ENCODE measurements around the gene HOXA9. TPM values are rescaled to one million over a fixed set of nuclear protein-coding genes. Genes with fewer than 3 reads are reported as not detected.

Gene HOXA9
- total and polyA plus RNA-seq, 2 of the 4 experiments (the other 2 are of a cell fraction): 0.18 to 0.32 TPM

GRCh38 chr7:27184337-27185012 lies 19.1 kb upstream of the HOXA9 start:
- Histone ChIP-seq H2BK120ac (ENCODE audit: low read depth, low read length) (no peak overlapping the region), H2AFZ (replicated peaks; ENCODE audit: low read length, poor library complexity) (peak overlapping the region; percentile 77), H4K8ac (ENCODE audit: low read depth in 2 of 2, low read length in 2 of 2) (no peak overlapping the region), H2AK5ac (ENCODE audit: low read depth, low read length) (no peak overlapping the region), H3K23ac (ENCODE audit: low read depth, low read length) (peak overlapping the region; percentile 25; the same call in 1 of the 2 replicates), H3K4me1 (ENCODE audit: control insufficient read depth, insufficient read depth, low read length) (peaks cover 3% of the 10 kb centered on the region; the same call in 1 of the 2 replicates), H3K18ac (ENCODE audit: low read depth, low read length) (no peak overlapping the region), H3K27ac (ENCODE audit: insufficient read depth, low read length) (no peak overlapping the region), H4K20me1 (ENCODE audit: insufficient read depth, low read length) (peaks cover 17% of the 10 kb centered on the region; the same call in 1 of the 2 replicates), H3K4me3 (ENCODE audit: insufficient read depth, low read depth, low read length) (peak overlapping the region; percentile 41), H3K14ac (replicated peaks; ENCODE audit: low read depth, low read length) (no peak overlapping the region), H2AK9ac (replicated peaks; ENCODE audit: low read depth, low read length, poor library complexity) (no peak overlapping the region), H3K36me3 (ENCODE audit: control insufficient read depth, insufficient read depth, low read length) (no peaks in the 10 kb centered on the region), H4K5ac (ENCODE audit: low read depth, low read length) (no peak overlapping the region), H3K79me1 (ENCODE audit: low read depth in 1 of 2, low read length in 2 of 2) (no peaks in the 10 kb centered on the region), H3K4me2 (ENCODE audit: low read depth, low read length) (peak overlapping the region; percentile 69), H2BK5ac (ENCODE audit: low read depth, low read length, poor library complexity, severe bottlenecking) (no peak overlapping the region), H3K56ac (ENCODE audit: extremely low read depth, insufficient read depth, low read length) (no peak overlapping the region), H3K9me3 (ENCODE audit: control insufficient read depth, insufficient read depth, low read length) (peaks cover 13% of the 10 kb centered on the region; the same call in 1 of the 2 replicates), H2BK20ac (ENCODE audit: low read depth, low read length) (no peak overlapping the region), H4K91ac (ENCODE audit: insufficient read depth, low read depth, low read length) (no peak overlapping the region), H2BK15ac (ENCODE audit: low read depth, low read length) (no peak overlapping the region), H3K9ac (ENCODE audit: low read depth, low read length) (no peak overlapping the region), H3K27me3 (ENCODE audit: control insufficient read depth, insufficient read depth, low read length) (peaks cover 91% of the 10 kb centered on the region), H3K4ac (ENCODE audit: low read depth, low read length) (no peak overlapping the region), H3K9me1 (ENCODE audit: insufficient read depth, low read length) (no peaks in the 10 kb centered on the region)
- WGBS, 2 experiments (ENCODE audit: extremely low coverage in 2 of 2, insufficient read length in 1 of 2): 1% methylated on average over 16 of the region's 72 CpGs; no CpG with 5 or more reads in 1 of the 2 experiments
- ATAC-seq (ENCODE audit: low read depth) (peak; percentile 57), DNase-seq (peak; percentile 27)
- TF ChIP-seq BHLHE40 (IDR thresholded peaks at IDR 0.05; ENCODE audit: low read depth, low read length): no peak
- TF ChIP-seq MAFK (IDR thresholded peaks at IDR 0.05; ENCODE audit: low read depth, low read length): no peak
- TF ChIP-seq POLR2A (IDR thresholded peaks at IDR 0.05; ENCODE audit: low read depth, low read length): no peak
- TF ChIP-seq CTCF (conservative IDR thresholded peaks at IDR 0.05; ENCODE audit: low read depth, low read length): no peak
- TF ChIP-seq MXI1 (IDR thresholded peaks at IDR 0.05; ENCODE audit: borderline replicate concordance, low read depth, low read length): no peak
- no peak for TF ChIP-seq CEBPB (IDR thresholded peaks at IDR 0.05; ENCODE audit: low read depth, low read length)
- no peak for TF ChIP-seq NFE2L2 (IDR thresholded peaks at IDR 0.05; ENCODE audit: low read depth, low read length)
- no TSS peak for BruUV-seq (replicated peaks)
- intact Hi-C loops (cut with micrococcal nuclease) (no loop called here), in situ Hi-C loops (cut with MboI; ENCODE audit: low sequenced_read_pairs) (no loop called here), dilution Hi-C loops (cut with HindIII; ENCODE audit: low sequenced_read_pairs, unreplicated experiment) (no loop called here)
- CTCF ChIA-PET: interaction anchor here (0.5 to 0.8 kb wide), 2 partner anchors 592 to 766 kb away, joined by 3 read pairs; no protein-coding TSS in a partner anchor
- POLR2A ChIA-PET (ENCODE audit: unreplicated experiment): no interaction called here

Measured in IMR-90 (cell line).